ENCODE results near the gene LRTM1.

Gene LRTM1

DNA sequence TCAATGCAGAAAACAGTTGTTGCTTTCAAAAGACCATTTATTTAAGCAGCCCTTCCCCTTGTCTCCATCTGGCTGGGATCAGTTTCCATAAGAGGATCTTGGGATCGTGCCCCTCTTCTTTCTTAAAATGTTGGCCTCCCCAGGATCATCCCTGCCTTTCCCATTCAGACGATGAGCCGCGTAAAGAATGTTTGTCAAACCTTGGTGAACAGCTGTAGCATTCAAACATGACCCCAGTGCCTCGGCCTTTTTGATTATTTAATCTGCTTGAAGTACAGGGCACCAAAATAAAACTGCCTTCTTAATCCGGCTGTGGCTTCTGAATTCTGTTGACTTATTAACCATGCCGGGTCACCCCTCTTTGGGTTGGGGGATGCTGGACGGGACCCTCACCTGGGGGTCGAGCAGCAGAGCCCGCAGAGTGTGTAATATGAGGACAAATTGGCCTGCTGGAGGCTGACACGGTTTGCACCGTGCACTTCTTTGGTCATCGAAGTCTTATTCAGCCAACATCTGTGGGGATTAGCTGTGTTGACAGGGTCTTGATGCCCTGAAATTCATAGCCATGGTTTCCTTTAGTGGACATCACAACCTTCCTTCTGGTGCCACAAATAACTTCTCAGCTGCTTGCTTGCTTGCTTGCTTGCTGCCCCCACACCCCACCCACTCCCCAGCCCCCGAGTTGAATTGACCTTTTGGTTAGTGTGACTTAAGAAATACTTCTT, at the start of gene LRTM1:
Gene LRTM1, minus strand, starts transcription at position 14 of the 725 bp plus-strand sequence. CDS start 148 bp downstream, outside the sequence.
- no peak for DNase-seq

DNA sequence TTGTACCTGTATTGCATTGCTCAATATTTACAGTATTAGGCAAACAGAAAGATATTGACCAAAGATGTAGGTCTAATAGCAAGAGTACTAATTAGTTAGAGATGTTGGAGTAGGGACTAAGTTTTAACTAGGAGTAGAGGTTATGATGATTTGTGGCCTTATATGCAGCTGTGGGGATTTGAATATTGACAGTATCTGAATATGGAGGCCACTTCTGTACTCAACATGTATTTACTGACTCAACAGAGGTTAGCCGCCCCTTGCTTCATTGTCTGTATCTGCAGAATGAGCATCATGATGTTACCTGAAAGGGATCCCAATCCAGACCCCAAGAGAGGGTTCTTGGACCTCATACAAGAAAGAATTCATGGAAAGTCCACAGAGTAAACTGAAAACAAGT, 49.6 kb upstream of the LRTM1 start:
- DNase-seq = no peak

DNA sequence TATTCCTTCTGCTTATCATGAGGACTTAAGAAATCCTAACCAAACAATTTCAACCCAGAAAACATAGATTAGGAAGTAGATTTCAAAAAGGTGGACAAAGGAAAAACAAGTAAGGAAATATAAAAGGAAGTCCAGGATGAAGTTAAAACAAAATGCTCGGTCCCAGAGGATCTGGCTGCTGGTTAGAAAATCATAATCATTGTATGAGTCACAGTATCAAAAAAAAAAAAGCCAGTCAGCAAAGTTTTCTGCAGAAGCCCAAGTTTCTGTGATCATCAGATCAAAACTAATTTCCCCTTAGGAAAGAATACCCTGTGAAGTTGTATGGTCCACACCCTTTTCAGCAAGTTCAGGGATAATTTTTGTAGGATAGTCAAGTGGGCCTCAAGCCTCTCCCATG, 43.0 kb upstream of the LRTM1 start:
- no peak for DNase-seq

GRCh38 chr3:54969652-54970051, 41.8 kb upstream of the LRTM1 start:
- DNase-seq = no peak

DNA sequence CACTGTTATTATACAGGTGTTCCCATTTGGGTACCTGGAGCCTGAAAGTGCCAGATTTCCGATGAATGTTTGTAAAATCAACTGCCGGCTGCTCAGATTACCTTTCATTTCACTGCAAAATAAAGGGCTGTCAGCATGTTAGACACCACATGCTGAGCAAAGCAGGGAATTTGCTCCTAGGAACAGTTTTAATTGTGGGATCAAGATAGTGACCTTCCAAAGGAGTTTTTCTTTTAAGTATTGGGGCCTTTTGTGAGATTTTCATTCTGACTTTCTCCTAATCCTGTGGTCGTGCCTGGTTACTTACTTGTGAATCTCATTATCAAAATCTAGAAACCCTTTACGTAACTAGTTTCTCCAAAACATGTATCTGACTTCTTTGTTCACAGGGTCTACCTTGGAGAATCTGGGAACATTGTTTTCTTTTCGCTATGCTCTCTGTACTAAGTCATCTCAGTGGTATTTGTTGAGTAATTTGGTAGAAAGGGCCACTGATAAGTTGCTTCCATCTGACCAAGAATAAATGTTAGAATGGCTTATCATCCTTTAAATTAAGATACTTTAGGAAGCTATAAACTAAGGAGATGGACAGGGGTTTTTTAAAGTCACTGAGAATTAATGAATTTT, 40.8 kb upstream of the LRTM1 start:
- DNase-seq = no peak

DNA sequence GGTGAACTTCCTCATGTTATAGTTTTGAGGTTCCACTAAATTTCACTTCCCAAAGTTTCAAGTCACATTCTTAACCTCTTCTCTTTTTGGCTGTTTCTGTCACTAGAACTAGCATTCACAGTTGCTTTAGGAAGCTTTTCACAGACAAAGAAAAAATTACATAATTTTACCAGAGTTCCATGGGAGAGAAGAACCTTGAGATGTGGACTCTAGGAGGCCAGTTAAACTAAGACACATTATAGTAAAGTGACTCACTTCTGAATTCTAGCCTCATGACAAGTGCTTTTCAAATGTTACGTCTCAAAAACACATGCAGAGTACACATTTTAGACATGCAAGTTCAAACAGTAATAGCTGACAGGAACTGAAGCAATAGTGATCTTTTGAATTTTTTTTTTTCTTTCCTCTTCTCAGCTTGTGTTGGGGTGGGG, 39.9 kb upstream of the LRTM1 start:
- DNase-seq = no peak

DNA sequence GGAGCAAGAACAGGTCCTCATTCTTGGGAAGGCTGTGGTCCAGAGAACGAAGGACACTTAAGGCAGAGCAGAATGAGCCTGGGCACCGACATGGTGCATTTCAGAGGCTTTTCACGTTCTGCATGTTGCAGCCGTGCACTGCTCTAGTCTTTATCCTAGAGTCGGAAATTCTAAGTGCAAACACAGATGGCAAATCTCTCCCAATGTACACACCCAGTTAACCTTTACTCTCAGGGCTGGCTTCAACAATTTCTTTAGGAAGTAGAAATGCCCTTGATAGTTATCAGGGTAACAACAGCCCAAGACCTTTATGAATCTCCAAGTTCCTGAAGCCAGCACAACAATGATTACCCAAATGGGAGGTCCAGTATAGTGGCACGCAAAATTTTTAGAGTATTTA, 39.1 kb upstream of the LRTM1 start:
- no peak for DNase-seq

DNA sequence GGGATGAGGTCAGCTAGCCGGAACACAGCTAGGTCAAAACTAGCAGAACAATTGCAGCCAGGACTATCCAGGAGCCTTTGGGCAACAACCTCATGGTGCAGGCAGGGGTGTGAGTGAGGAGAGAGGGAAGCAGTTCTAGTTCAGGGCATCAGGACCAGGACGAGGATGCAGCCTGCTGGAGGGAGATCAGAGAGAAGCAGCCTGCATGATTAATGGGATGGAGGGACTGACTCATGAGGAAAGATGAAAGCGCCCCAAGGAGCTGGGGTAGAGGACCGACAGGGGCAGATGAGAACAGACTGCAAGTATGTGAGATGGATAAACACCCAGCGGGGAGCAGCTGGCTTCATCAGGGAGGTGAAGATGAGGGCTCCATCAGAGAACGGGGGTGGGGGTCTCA, 37.9 kb upstream of the LRTM1 start:
- no peak for DNase-seq

DNA sequence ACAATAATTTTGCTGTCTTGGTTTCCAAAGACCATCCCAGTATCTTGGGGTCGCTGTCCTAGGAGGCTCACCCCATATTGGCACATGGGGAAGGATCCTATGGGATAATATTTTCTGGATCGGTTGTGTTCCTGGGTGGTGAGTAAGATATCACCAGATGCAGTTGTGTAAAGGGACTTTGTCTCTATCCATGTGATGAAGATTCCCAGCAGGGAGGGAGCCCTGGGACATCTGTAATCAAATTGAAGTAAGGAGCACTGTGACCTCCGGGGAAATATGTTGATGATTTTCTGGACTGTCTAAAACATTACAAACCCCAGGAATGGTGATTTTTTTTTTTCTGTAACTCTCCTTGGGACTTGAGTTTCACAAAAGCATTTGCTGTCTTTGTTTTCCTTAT, 36.2 kb upstream of the LRTM1 start:
- DNase-seq = no peak

DNA sequence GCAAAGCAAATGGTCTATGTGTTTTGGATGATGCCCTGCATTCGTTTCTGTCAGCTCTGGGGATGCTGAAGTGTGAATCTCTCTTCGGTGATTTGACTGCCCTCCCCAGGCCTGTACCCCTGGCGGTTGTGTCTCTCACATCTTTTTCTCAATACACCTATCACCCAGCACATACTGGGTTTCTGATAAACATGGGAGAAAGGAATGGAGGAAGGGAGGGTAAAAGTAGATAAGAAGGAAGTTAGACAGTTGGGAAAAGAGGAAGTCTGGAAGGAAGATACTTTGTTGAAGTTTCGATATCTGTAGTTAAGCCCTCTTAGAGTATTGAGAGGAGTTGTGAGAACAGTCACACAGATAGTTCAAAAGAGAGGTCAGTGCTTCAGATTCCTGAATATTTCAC, 35.8 kb upstream of the LRTM1 start:
- no peak for DNase-seq

GRCh38 chr3:54962200-54962599, 34.3 kb upstream of the LRTM1 start:
- DNase-seq = no peak

- DNase-seq = no peak
Measured at GRCh38 chr3:54960701-54961100, 32.8 kb upstream of the LRTM1 start.

- no peak for DNase-seq
Measured at GRCh38 chr3:54960082-54960481, 32.2 kb upstream of the LRTM1 start.

DNA sequence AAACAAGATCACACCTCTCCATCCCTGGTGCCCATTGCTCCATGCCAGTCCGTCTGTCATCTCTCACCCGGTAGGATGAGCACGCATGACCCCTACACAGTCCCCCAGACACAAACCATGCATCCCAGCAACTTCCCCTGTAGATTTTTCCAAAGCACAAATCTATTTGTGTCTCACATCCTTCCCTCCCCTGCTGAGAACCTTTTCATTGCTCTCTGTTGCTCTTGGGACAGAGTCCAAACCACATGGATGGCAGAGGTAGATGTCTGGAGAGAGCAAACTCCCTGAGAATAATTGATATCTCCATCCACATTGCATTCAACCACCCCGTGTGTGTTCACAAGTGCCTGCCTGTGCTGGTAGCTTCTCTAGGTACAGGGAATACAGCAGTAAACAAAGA, 29.9 kb upstream of the LRTM1 start:
- no peak for DNase-seq

- DNase-seq = no peak
Measured at GRCh38 chr3:54955941-54956340, 28.1 kb upstream of the LRTM1 start.

DNA sequence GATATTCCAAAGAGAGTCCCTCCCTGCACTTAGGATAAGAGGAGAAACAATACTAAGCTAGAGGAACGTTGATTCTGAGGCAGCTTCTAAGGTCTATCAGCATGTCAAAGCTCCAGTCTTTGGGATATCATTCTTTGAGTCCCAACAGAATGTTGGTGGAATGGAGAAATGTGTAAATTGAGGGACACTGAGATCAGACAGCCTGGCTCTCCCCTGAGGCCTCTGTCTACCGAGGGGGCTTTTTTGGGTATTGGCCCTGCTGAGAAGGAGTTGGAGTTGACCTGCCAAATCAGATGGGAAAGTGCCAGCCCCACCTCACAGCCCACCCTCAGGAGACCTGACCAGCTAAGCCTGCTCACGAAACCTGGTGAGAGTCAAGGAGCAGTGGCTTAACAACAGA, 27.6 kb upstream of the LRTM1 start:
- DNase-seq = no peak

DNA sequence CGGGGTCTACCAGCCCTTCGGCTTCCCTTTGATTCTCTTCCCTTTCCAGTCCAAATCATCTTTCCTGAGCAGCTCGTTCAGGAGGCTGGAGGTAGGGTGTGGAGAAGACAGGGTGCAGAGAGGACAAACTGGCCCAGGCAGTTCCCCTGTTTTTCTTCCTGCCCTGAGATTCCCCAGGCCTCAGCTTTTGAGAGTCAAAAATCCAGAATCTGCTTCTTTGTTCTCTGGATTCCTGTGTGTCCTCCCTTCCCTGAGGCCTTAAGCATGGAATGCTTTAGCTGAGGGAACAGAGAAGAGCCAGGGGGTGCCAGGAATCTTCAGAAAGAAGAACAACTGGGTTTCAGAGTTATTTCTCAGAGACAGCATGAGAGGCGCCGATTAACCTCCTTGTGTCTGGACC, 26.7 kb upstream of the LRTM1 start:
- no peak for DNase-seq

DNA sequence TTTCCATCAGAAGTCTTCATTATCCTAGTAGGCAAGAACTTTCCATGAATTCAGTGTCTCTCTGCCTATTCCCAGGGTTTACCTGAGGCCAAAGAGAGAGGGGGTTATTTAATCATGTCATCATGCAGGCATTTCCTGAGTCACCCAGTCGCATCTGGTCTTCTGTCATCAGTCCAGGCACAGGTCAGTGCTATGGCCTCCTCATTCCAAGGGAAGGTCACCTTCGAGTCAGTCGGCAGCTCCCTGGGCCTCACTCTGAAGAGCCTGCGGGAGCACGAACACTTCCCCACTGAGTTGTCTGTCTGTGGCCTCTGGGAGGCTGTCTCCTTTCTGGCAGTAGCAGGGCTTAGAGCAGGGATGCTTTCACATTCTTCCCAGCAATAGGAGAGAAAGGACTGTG, 26.2 kb upstream of the LRTM1 start:
- DNase-seq = no peak

- no peak for DNase-seq
Measured at GRCh38 chr3:54951405-54951804, 23.5 kb upstream of the LRTM1 start.

DNA sequence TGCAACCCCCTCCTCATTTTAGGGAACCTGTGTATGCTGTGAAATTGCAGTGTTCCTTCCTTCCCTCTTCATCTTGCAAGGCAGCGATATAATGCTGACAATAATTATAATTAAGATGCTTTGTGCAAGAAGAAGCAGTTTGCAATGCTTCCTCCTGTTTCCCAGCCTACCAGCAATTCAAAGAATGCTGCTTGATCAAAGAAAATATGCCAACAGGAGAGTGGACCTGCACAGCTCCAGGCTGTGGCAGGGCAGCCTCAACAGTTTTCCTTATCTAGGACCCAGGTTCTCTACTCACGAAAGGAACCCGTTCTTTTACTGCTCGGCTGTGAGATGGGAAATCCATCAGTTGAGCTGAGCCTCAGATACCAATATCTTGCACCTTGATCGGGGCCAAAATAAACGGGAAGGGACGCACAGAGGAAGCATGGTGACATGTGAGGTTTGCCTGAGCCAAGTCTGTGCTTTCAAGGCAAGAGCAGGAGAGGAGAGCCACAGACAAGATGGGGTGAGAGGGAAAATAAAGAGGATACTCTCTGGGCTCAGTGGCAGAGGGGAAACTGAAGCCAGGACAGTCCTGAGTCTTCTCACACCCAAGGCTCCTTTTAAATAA, 22.6 kb upstream of the LRTM1 start:
- DNase-seq = no peak

- DNase-seq = no peak
Measured at GRCh38 chr3:54949491-54950044, 21.7 kb upstream of the LRTM1 start.

GRCh38 chr3:54941690-54942362, 14.0 kb upstream of the LRTM1 start:
- DNase-seq = no peak

- no peak for DNase-seq
Measured at GRCh38 chr3:54940971-54941370, 13.1 kb upstream of the LRTM1 start.

Measured in NCI-H2029 treated with DMSO at 0.1 percent for 48 hours (cell line).